ENCODE measurements around the gene CNTN4. TPM values are rescaled to one million over a fixed set of nuclear protein-coding genes. Genes with fewer than 3 reads are reported as not detected.

The CNTN4 gene
- total RNA-seq, 1 experiment from 2014 or later = 1.6 TPM

GRCh38 chr3:2363854-2364253 is 265.2 kb downstream of the CNTN4 start:
- Histone ChIP-seq H3K14ac (ENCODE audit: insufficient read depth, low read length) (no peak overlapping the region), H2BK15ac (ENCODE audit: low read depth, low read length) (no peak overlapping the region), H3T11ph (ENCODE audit: low read length) (no peak overlapping the region), H3K27me3 (ENCODE audit: insufficient read depth, low read length) (no peaks in the 10 kb centered on the region), H4K5ac (ENCODE audit: insufficient read length, low read depth, low read length) (no peak overlapping the region), H3K4me2 (ENCODE audit: insufficient read depth, insufficient read length, low read length) (no peak overlapping the region), H2BK20ac (ENCODE audit: low read depth, low read length, poor library complexity, severe bottlenecking) (no peak overlapping the region), H3K4me1 (ENCODE audit: insufficient read depth, low read length) (no peaks in the 10 kb centered on the region), H3K79me1 (ENCODE audit: insufficient read depth, low read depth, low read length, poor library complexity, severe bottlenecking) (no peaks in the 10 kb centered on the region), H3K27ac (ENCODE audit: insufficient read length, low read depth, low read length) (no peak overlapping the region), H3K9ac (ENCODE audit: extremely low read depth, insufficient read length, low read length) (no peak overlapping the region), H3K23ac (ENCODE audit: insufficient read length, low read depth, low read length) (no peak overlapping the region), H2AK5ac (ENCODE audit: insufficient read length, low read length) (no peak overlapping the region), H3K4ac (ENCODE audit: low read depth, low read length) (no peak overlapping the region), H3K9me3 (ENCODE audit: control insufficient read depth, low read depth, low read length) (no peaks in the 10 kb centered on the region), H3K79me2 (ENCODE audit: insufficient read depth, low read length) (no peaks in the 10 kb centered on the region), H2BK120ac (ENCODE audit: low read depth, low read length, poor library complexity, severe bottlenecking) (no peak overlapping the region), H3K56ac (ENCODE audit: insufficient read length, low read depth, low read length) (no peak overlapping the region), H4K20me1 (ENCODE audit: control insufficient read depth, insufficient read depth, insufficient read length) (no peaks in the 10 kb centered on the region), H2BK12ac (ENCODE audit: insufficient read length, low read depth, low read length) (no peak overlapping the region), H3K23me2 (ENCODE audit: insufficient read length, low read depth, low read length, poor library complexity, severe bottlenecking) (no peaks in the 10 kb centered on the region), H2AFZ (ENCODE audit: low read length) (no peak overlapping the region), H2BK5ac (ENCODE audit: insufficient read length, low read length) (no peak overlapping the region), H4K91ac (ENCODE audit: insufficient read length, low read depth, low read length) (no peak overlapping the region), H3K18ac (ENCODE audit: insufficient read length, low read depth, low read length) (no peak overlapping the region), H4K8ac (replicated peaks; ENCODE audit: insufficient read length, low read depth, low read length) (no peak overlapping the region)
- Mint-ChIP-seq H3K4me3 (no peak overlapping the region), H3K27me3 (ENCODE audit: low read depth) (no peaks in the 10 kb centered on the region; the same call in 1 of the 2 replicates), H3K4me1 (peaks cover 13 to 14% of the 10 kb centered on the region in 2 experiments), H3K9me3 (no peaks in the 10 kb centered on the region), H3K36me3 (ENCODE audit: insufficient read depth in 1 of 3, low read depth in 3 of 3) (no peaks in the 10 kb centered on the region), H3K27ac (no peak overlapping the region)
- no peak for TF ChIP-seq CTCF (conservative IDR thresholded peaks at IDR 0.05)
- no CpG with 5 or more reads among the region's 2 CpGs for WGBS (ENCODE audit: extremely low coverage, insufficient read length, low lambda C conversion rate)
- DNase-seq = no peak

Measured in H9 (cell line).